AG04450 (cell line): ENCODE results near the gene VPS13D. TPM values are rescaled to one million over a fixed set of nuclear protein-coding genes. Genes with fewer than 3 reads are reported as not detected.

Experiments
- CTCF ChIA-PET: fragments of 300-600, 350-600 bp; formaldehyde crosslinking; extraction: SDS; loops from one replicate; lab custom pipeline; 2022; ENCODE audit warnings: antibody characterized with exemption, inconsistent platforms; lab: Charles Lee
- POLR2A ChIA-PET: fragments of 350-600 bp; formaldehyde crosslinking; extraction: SDS; loops from one replicate; lab custom pipeline; 2021; ENCODE audit warnings: antibody characterized with exemption, inconsistent platforms; lab: Yijun Ruan, JAX
- DNase-seq: peaks from one replicate; pipeline ENCODE4 v3.0.0-alpha.2; 2011; ENCODE audit warnings: low read depth, low spot score
- H3K27ac ChIP-seq: one replicate; pipeline ENCODE4 v1.5.1; 2012; ENCODE audit warnings: low read depth, low read length, control low read depth
- H3K27me3 ChIP-seq: one replicate; pipeline ENCODE4 v1.6.0; 2012; ENCODE audit warnings: low read length; ENCODE audit not compliant: control insufficient read depth, insufficient read depth
- H3K4me3 ChIP-seq: 2 replicates; pipeline ENCODE4 v1.5.1; 2011; ENCODE audit warnings: mild to moderate bottlenecking, low read depth, low read length, control low read depth
- H3K9me3 ChIP-seq: 2 replicates; pipeline ENCODE4 v1.5.1; 2012; ENCODE audit warnings: low read length; ENCODE audit not compliant: control insufficient read depth, insufficient read depth
- CTCF ChIP-seq: IDR thresholded peaks from 2 replicates; pipeline ENCODE4 v1.5.1; 2011; ENCODE audit warnings: low read depth, low read length, control low read depth, inconsistent platforms
- polyA plus RNA-seq: library from polyadenylated mRNA; depleted of rRNA; stranded (reverse); fragments of >200 nt; gene quantifications from 2 replicates; pipeline ENCODE4 v1.2.3, GENCODE V29; 2011

Gene VPS13D
- polyA plus RNA-seq, 1 experiment = 18.3 TPM

GRCh38 chr1:12359359-12360133 is 129.7 kb downstream of the VPS13D start:
- DNase-seq = no peak

GRCh38 chr1:12368646-12369045 is 138.8 kb downstream of the VPS13D start:
- no peak for TF ChIP-seq CTCF
- Histone ChIP-seq H3K4me3 (no peak overlapping the region), H3K27ac (no peak overlapping the region), H3K9me3 (no peaks in the 10 kb centered on the region), H3K27me3 (no peaks in the 10 kb centered on the region)
- ChIA-PET POLR2A (no interaction called here), CTCF (interaction anchor here (1.0 kb wide), 1 partner anchor 290 kb away, joined by 4 read pairs; no protein-coding TSS in a partner anchor)
- no peak for DNase-seq

More at GRCh38 chr1:12359359-12360133, 129.7 kb downstream of the VPS13D start:
- Histone ChIP-seq H3K9me3 (no peaks in the 10 kb centered on the region), H3K27me3 (no peaks in the 10 kb centered on the region), H3K27ac (no peak overlapping the region), H3K4me3 (no peak overlapping the region)
- CTCF ChIA-PET = interaction anchor here (0.5 kb wide), 1 partner anchor 51 kb away, joined by 3 read pairs; no protein-coding TSS in a partner anchor
- POLR2A ChIA-PET = no interaction called here
- TF ChIP-seq CTCF = no peak

GRCh38 chr1:12369258-12369657 is 139.4 kb downstream of the VPS13D start:
- CTCF ChIA-PET = interaction anchor here (1.0 kb wide), 1 partner anchor 290 kb away, joined by 4 read pairs; no protein-coding TSS in a partner anchor
- no peak overlapping the region for H3K27ac ChIP-seq
- POLR2A ChIA-PET = no interaction called here
- no peaks in the 10 kb centered on the region for H3K27me3 ChIP-seq
- no peak overlapping the region for H3K4me3 ChIP-seq
- TF ChIP-seq CTCF = no peak
- no peak for DNase-seq
- no peaks in the 10 kb centered on the region for H3K9me3 ChIP-seq

GRCh38 chr1:12370333-12370975 is 140.6 kb downstream of the VPS13D start:
- H3K4me3 ChIP-seq = no peak overlapping the region
- H3K27ac ChIP-seq = no peak overlapping the region
- TF ChIP-seq CTCF = no peak
- DNase-seq = no peak
- ChIA-PET CTCF (interaction anchor here (0.8 to 1.2 kb wide), 3 partner anchors 14 to 288 kb away, joined by 3 to 7 read pairs (median 3); no protein-coding TSS in a partner anchor), POLR2A (no interaction called here)
- H3K27me3 ChIP-seq = no peaks in the 10 kb centered on the region
- H3K9me3 ChIP-seq = no peaks in the 10 kb centered on the region

- DNase-seq = no peak
- TF ChIP-seq CTCF = no peak
- CTCF ChIA-PET = interaction anchor here (0.7 to 1.2 kb wide), 3 partner anchors 15 to 1268 kb away, joined by 3 to 8 read pairs (median 7); no protein-coding TSS in a partner anchor
These were observed 141.2 kb downstream of the VPS13D start for GRCh38 chr1:12371053-12371452.

More at GRCh38 chr1:12371053-12371452, 141.2 kb downstream of the VPS13D start:
- Histone ChIP-seq H3K27me3 (no peaks in the 10 kb centered on the region), H3K9me3 (no peaks in the 10 kb centered on the region), H3K27ac (no peak overlapping the region), H3K4me3 (no peak overlapping the region)
- POLR2A ChIA-PET = no interaction called here
